HEK293 (cell line): ENCODE measurements around the gene ATPAF2.

Experiments
- CTCF ChIA-PET: fragments of 350-600 bp; formaldehyde crosslinking; extraction: SDS; loops from one replicate; lab custom pipeline; 2021; ENCODE audit warnings: antibody characterized with exemption; lab: Yijun Ruan, JAX
- POLR2A ChIA-PET: fragments of 300-600 bp; formaldehyde crosslinking; extraction: SDS; loops from one replicate; lab custom pipeline; 2020; ENCODE audit warnings: antibody characterized with exemption, inconsistent platforms; lab: Yijun Ruan, JAX
- H3K27ac ChIP-seq: fragments of 200-500 bp; sonication (Bioruptor generic); 2 replicates; pipeline ENCODE4 v1.5.1; 2014; ENCODE audit warnings: low read depth, low read length, control low read depth, inconsistent platforms; ENCODE audit errors: extremely low read depth
- H3K36me3 ChIP-seq, 2 experiments: fragments of 200-500 bp in 1 of 2; sonication (Bioruptor generic) in 1 of 2; 1 replicate in 1 of 2; 2 replicates in 1 of 2; pipeline ENCODE4 v1.5.1; 2014 to 2017; ENCODE audit warnings: inconsistent platforms in 2 of 2, low read length in 2 of 2; ENCODE audit not compliant: control insufficient read depth in 2 of 2, insufficient read depth in 1 of 2
- H3K4me1 ChIP-seq: fragments of 200-500 bp; sonication (Bioruptor generic); 2 replicates; pipeline ENCODE4 v1.5.1; 2014; ENCODE audit warnings: mild to moderate bottlenecking, low read length, inconsistent platforms; ENCODE audit not compliant: control insufficient read depth, insufficient read depth
- H3K4me3 ChIP-seq: 2 replicates; pipeline ENCODE4 v1.5.1; 2011; ENCODE audit warnings: low read depth, mild to moderate bottlenecking, control low read depth, low read length, moderate library complexity
- H3K9me3 ChIP-seq: fragments of 200-500 bp; sonication (Bioruptor generic); 2 replicates; pipeline ENCODE4 v1.5.1; 2014; ENCODE audit warnings: low read depth, low read length, inconsistent platforms; ENCODE audit not compliant: control insufficient read depth, insufficient read depth
- HOXA7 ChIP-seq: sonication (generic); formaldehyde crosslinking; IDR thresholded peaks from 2 replicates; pipeline ENCODE4 v1.8.1; 2022; ENCODE audit warnings: missing genetic modification reagents, borderline replicate concordance
- IKZF3 ChIP-seq: fragments of 450-650 bp; IDR thresholded peaks from 2 replicates; pipeline ENCODE4 v1.5.0; 2018; ENCODE audit warnings: missing biosample characterization, mild to moderate bottlenecking, missing genetic modification characterization, moderate library complexity
- KLF1 ChIP-seq: fragments of 450-650 bp; formaldehyde crosslinking; IDR thresholded peaks from 2 replicates; pipeline ENCODE4 v1.5.1; 2016; ENCODE audit warnings: missing biosample characterization, missing genetic modification characterization
- KLF16 ChIP-seq: fragments of 450-650 bp; formaldehyde crosslinking; IDR thresholded peaks from 2 replicates; pipeline ENCODE4 v1.5.1; 2017; ENCODE audit warnings: missing biosample characterization, missing genetic modification characterization
- SCRT2 ChIP-seq: fragments of 450-650 bp; formaldehyde crosslinking; IDR thresholded peaks from 2 replicates; pipeline ENCODE4 v1.5.1; 2016; ENCODE audit warnings: missing biosample characterization, missing genetic modification characterization
- YY2 ChIP-seq: fragments of 450-650 bp; formaldehyde crosslinking; IDR thresholded peaks from 2 replicates; pipeline ENCODE4 v1.5.1; 2016; ENCODE audit warnings: missing biosample characterization, missing genetic modification characterization
- ZFHX2 ChIP-seq: fragments of 450-650 bp; formaldehyde crosslinking; conservative IDR thresholded peaks from 2 replicates; pipeline ENCODE4 v1.5.1; 2016; ENCODE audit warnings: missing biosample characterization, missing genetic modification characterization
- ZIC2 ChIP-seq: fragments of 450-650 bp; formaldehyde crosslinking; IDR thresholded peaks from 2 replicates; pipeline ENCODE4 v1.5.1; 2016; ENCODE audit warnings: missing biosample characterization, missing genetic modification characterization
- ZNF133 ChIP-seq: fragments of 450-650 bp; formaldehyde crosslinking; IDR thresholded peaks from 2 replicates; pipeline ENCODE4 v1.5.1; 2016; ENCODE audit warnings: missing biosample characterization, missing genetic modification characterization
- ZNF19 ChIP-seq: fragments of 450-650 bp; formaldehyde crosslinking; IDR thresholded peaks from 2 replicates; pipeline ENCODE4; 2016; ENCODE audit warnings: missing biosample characterization, missing genetic modification characterization, low read depth
- ZNF223 ChIP-seq: fragments of 450-650 bp; formaldehyde crosslinking; IDR thresholded peaks from 2 replicates; pipeline ENCODE4 v1.5.1; 2016; ENCODE audit warnings: missing biosample characterization, missing genetic modification characterization
- ZNF350 ChIP-seq: fragments of 450-650 bp; formaldehyde crosslinking; IDR thresholded peaks from 2 replicates; pipeline ENCODE4 v1.5.0; 2017; ENCODE audit warnings: missing biosample characterization, mild to moderate bottlenecking, missing genetic modification characterization
- ZNF354C ChIP-seq: fragments of 450-650 bp; formaldehyde crosslinking; IDR thresholded peaks from 2 replicates; pipeline ENCODE4 v1.5.1; 2016; ENCODE audit warnings: missing biosample characterization, missing genetic modification characterization, low read depth, borderline replicate concordance
- ZNF37A ChIP-seq: fragments of 450-650 bp; IDR thresholded peaks from 2 replicates; pipeline ENCODE4 v1.5.1; 2018; ENCODE audit warnings: missing biosample characterization, missing genetic modification characterization
- ZNF426 ChIP-seq: fragments of 450-650 bp; formaldehyde crosslinking; IDR thresholded peaks from 2 replicates; pipeline ENCODE4 v1.5.1; 2017; ENCODE audit warnings: missing biosample characterization, missing genetic modification characterization, mild to moderate bottlenecking, inconsistent platforms, moderate library complexity
- ZNF626 ChIP-seq: fragments of 450-650 bp; sonication (Bioruptor Pico); formaldehyde crosslinking; IDR thresholded peaks from 2 replicates; pipeline ENCODE4 v1.5.1; 2018; ENCODE audit warnings: missing biosample characterization, missing genetic modification characterization, inconsistent platforms
- ZNF629 ChIP-seq: fragments of 450-650 bp; formaldehyde crosslinking; IDR thresholded peaks from 2 replicates; pipeline ENCODE4 v1.5.1; 2017; ENCODE audit warnings: missing biosample characterization, missing genetic modification characterization
- ZNF701 ChIP-seq: fragments of 450-650 bp; formaldehyde crosslinking; IDR thresholded peaks from 2 replicates; pipeline ENCODE4 v1.5.1; 2016; ENCODE audit warnings: missing biosample characterization, missing genetic modification characterization
- ZNF76 ChIP-seq: fragments of 450-650 bp; formaldehyde crosslinking; IDR thresholded peaks from 2 replicates; pipeline ENCODE4; 2016; ENCODE audit warnings: low read depth, missing biosample characterization, missing genetic modification characterization, borderline replicate concordance
- ZNF791 ChIP-seq: fragments of 450-650 bp; formaldehyde crosslinking; IDR thresholded peaks from 2 replicates; pipeline ENCODE4 v1.5.1; 2016; ENCODE audit warnings: missing biosample characterization, missing genetic modification characterization
- ZNF792 ChIP-seq: fragments of 450-650 bp; formaldehyde crosslinking; IDR thresholded peaks from 2 replicates; pipeline ENCODE4 v1.5.1; 2016; ENCODE audit warnings: missing biosample characterization, missing genetic modification characterization
- TF ChIP-seq, protein P1 (sequence below): fragments of 450-650 bp; IDR thresholded peaks from 2 replicates; pipeline ENCODE4 v1.5.1; 2018; ENCODE audit warnings: missing biosample characterization, mild to moderate bottlenecking, missing genetic modification characterization
- TF ChIP-seq, protein P2 (sequence below): fragments of 450-650 bp; formaldehyde crosslinking; IDR thresholded peaks from 2 replicates; pipeline ENCODE4 v1.5.1; 2016; ENCODE audit warnings: missing biosample characterization, missing genetic modification characterization, borderline replicate concordance
- TF ChIP-seq, protein P3 (sequence below): fragments of 450-650 bp; formaldehyde crosslinking; IDR thresholded peaks from 2 replicates; pipeline ENCODE4 v1.5.1; 2017; ENCODE audit warnings: missing biosample characterization, missing genetic modification characterization

Gene ATPAF2

DNA sequence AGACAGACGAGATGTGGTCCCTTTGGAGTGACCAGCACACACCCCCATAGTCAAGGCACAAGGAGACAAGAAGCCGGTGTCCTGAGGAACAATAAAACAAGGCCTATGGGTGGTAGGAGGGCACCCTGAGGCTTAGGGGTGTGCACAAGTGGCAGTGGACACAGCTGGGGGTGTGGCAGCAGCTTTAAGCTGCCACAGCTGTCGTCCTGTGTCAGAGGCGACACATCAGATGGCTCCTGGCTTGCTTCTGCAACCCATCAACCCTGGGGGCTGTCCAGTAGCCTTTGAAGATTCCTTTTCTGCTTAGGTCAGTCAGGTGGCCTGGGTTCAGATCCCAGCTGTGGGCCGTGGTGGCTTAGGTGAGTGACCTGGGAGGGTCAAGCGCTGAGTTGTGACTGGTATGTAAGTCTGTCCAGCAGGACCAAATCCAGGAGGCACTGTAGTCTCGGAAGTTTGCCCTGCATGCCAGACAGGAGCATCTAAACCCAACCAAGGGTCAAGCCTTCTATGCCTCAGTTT is 50.5 kb downstream of the ATPAF2 start:
- Histone ChIP-seq H3K4me1 (no peaks in the 10 kb centered on the region), H3K27ac (no peak overlapping the region)
- peak; percentile 19; the same call in 1 of the 2 replicates for TF ChIP-seq ZIC2 (tag by site-specific recombination)
- TF ChIP-seq KLF1, result no peak
- no peak for TF ChIP-seq ZNF37A (tag by site-specific recombination)
- TF ChIP-seq HOXA7 (CRISPR knock-in tag), result no peak
- TF ChIP-seq, all 188 proteins: peak for 1
- Histone ChIP-seq H3K9me3 (no peaks in the 10 kb centered on the region), H3K4me3 (no peak overlapping the region), H3K36me3 (no peaks in the 10 kb centered on the region)
- POLR2A ChIA-PET, result no interaction called here
- CTCF ChIA-PET, result no interaction called here

DNA sequence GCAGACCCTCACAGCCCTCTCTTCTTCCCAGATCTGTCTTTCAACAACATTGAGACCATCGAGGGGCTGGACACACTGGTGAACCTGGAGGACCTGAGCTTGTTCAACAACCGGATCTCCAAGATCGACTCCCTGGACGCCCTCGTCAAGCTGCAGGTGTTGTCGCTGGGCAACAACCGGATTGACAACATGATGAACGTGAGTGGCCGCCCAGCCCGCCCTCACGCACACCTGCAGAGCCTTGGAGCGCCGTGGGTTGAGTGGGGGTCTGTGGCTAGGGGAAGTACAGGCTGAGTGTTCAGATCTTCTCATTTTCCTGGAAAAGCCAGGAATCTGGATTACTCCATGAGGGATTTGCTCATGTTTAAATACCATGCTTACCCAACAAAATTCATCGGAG is 51.1 kb downstream of the ATPAF2 start:
- Histone ChIP-seq H3K36me3 (no peaks in the 10 kb centered on the region), H3K4me1 (no peaks in the 10 kb centered on the region), H3K4me3 (no peak overlapping the region), H3K9me3 (no peaks in the 10 kb centered on the region), H3K27ac (0 out of 2 replicates have a peak overlapping the region, but pooled peaks have one; percentile 41)
- no peak for TF ChIP-seq ZNF354C (tag by site-specific recombination)
- TF ChIP-seq, protein P1, sequence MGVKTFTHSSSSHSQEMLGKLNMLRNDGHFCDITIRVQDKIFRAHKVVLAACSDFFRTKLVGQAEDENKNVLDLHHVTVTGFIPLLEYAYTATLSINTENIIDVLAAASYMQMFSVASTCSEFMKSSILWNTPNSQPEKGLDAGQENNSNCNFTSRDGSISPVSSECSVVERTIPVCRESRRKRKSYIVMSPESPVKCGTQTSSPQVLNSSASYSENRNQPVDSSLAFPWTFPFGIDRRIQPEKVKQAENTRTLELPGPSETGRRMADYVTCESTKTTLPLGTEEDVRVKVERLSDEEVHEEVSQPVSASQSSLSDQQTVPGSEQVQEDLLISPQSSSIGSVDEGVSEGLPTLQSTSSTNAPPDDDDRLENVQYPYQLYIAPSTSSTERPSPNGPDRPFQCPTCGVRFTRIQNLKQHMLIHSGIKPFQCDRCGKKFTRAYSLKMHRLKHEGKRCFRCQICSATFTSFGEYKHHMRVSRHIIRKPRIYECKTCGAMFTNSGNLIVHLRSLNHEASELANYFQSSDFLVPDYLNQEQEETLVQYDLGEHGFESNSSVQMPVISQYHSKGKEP (tag by site-specific recombination), result no peak
- TF ChIP-seq ZNF223 (tag by site-specific recombination), result no peak
- no peak for TF ChIP-seq ZNF133
- TF ChIP-seq KLF16 (tag by site-specific recombination), result no peak
- no peak for TF ChIP-seq ZNF626 (tag by site-specific recombination)
- TF ChIP-seq ZNF76 (tag by site-specific recombination), result no peak
- CTCF ChIA-PET, result no interaction called here
- POLR2A ChIA-PET, result no interaction called here

DNA sequence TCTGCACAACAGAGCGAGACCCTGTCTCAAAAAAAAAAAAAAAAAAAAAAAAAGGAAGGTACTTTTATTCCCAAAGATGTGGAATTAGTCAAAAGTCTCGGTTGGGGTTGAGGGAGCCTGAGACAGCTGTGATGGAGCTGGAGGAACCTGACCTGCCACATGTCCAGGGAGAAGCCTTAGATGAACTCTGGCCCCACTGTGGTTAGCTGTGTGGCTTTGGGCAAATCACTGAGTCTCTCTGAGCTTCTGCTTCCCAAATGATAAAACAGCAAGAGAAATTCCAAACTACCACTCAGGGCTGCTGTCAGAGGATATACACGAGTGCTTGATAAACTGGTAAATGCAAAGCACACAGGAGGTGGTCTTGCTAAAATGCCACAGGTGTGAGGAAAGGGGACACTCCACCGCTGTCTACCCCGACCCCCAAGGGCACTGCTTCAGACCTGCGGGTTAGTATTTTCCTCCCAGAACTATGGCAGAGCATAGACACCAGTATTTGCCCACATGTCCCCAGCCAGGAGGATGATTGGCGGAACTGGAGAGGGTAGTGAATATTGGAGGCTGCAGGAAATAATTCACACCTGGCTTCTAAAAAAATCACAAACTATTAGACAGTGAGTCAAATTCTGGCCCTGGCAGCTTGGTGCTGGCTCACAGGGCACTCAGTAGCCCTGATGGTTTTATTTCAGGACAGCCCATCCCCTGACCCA is 51.6 kb downstream of the ATPAF2 start:
- Histone ChIP-seq H3K36me3 (no peaks in the 10 kb centered on the region), H3K4me3 (no peak overlapping the region), H3K9me3 (no peaks in the 10 kb centered on the region), H3K27ac (0 out of 2 replicates have a peak overlapping the region, but pooled peaks have one; percentile 41), H3K4me1 (no peaks in the 10 kb centered on the region)
- CTCF ChIA-PET, result interaction anchor here (0.7 to 0.9 kb wide), 3 partner anchors 15 to 68 kb away, joined by 3 to 7 read pairs (median 3); partner anchors contain the start of gene TOM1L2
- POLR2A ChIA-PET, result no interaction called here
- TF ChIP-seq SCRT2 (tag by site-specific recombination) (no peak), ZNF791 (no peak), ZNF350 (no peak), ZNF629 (tag by site-specific recombination) (no peak), ZFHX2 (tag by site-specific recombination) (no peak), YY2 (no peak), ZNF19 (tag by site-specific recombination) (no peak), ZNF426 (tag by site-specific recombination) (no peak), ZNF792 (tag by site-specific recombination) (no peak), IKZF3 (tag by site-specific recombination) (no peak), ZNF701 (tag by site-specific recombination) (no peak)
- TF ChIP-seq, protein P2, sequence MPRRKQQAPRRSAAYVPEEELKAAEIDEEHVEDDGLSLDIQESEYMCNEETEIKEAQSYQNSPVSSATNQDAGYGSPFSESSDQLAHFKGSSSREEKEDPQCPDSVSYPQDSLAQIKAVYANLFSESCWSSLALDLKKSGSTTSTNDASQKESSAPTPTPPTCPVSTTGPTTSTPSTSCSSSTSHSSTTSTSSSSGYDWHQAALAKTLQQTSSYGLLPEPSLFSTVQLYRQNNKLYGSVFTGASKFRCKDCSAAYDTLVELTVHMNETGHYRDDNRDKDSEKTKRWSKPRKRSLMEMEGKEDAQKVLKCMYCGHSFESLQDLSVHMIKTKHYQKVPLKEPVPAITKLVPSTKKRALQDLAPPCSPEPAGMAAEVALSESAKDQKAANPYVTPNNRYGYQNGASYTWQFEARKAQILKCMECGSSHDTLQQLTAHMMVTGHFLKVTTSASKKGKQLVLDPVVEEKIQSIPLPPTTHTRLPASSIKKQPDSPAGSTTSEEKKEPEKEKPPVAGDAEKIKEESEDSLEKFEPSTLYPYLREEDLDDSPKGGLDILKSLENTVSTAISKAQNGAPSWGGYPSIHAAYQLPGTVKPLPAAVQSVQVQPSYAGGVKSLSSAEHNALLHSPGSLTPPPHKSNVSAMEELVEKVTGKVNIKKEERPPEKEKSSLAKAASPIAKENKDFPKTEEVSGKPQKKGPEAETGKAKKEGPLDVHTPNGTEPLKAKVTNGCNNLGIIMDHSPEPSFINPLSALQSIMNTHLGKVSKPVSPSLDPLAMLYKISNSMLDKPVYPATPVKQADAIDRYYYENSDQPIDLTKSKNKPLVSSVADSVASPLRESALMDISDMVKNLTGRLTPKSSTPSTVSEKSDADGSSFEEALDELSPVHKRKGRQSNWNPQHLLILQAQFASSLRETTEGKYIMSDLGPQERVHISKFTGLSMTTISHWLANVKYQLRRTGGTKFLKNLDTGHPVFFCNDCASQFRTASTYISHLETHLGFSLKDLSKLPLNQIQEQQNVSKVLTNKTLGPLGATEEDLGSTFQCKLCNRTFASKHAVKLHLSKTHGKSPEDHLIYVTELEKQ, result no peak
- TF ChIP-seq, protein P3, sequence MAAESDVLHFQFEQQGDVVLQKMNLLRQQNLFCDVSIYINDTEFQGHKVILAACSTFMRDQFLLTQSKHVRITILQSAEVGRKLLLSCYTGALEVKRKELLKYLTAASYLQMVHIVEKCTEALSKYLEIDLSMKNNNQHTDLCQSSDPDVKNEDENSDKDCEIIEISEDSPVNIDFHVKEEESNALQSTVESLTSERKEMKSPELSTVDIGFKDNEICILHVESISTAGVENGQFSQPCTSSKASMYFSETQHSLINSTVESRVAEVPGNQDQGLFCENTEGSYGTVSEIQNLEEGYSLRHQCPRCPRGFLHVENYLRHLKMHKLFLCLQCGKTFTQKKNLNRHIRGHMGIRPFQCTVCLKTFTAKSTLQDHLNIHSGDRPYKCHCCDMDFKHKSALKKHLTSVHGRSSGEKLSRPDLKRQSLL (tag by site-specific recombination), result no peak
